ENCODE results near the gene RAB3GAP2.
"Not testable (repeated sequence)": the region's sequence is repeated elsewhere in the genome, so short reads cannot be mapped to it uniquely, and the experiment has no call there.

RAB3GAP2 gene

DNA sequence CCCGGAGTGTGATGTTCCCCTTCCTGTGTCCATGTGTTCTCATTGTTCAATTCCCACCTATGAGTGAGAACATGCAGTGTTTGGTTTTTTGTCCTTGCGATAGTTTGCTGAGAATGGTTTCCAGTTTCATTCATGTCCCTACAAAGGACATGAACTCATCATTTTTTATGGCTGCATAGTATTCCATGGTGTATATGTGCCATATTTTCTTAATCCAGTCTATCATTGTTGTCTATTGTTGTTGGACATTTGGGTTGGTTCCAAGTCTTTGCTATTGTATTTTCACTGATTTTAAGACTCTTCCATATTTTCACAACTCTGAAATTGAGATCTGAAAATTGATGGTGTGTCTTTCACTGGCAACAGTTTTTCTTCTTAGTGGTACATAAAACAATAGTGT lies 67.5 kb downstream of the RAB3GAP2 start:
- WGBS, 2 donors (ENCODE audit: extremely low coverage in 2 of 2, insufficient read length in 2 of 2, insufficient replicate concordance in 1 of 2): no CpG with 5 or more reads among the region's 2 CpGs
- DNase-seq (ENCODE audit: low spot score); H3K14ac ChIP-seq (ENCODE audit: low read length): not testable (repeated sequence)

DNA sequence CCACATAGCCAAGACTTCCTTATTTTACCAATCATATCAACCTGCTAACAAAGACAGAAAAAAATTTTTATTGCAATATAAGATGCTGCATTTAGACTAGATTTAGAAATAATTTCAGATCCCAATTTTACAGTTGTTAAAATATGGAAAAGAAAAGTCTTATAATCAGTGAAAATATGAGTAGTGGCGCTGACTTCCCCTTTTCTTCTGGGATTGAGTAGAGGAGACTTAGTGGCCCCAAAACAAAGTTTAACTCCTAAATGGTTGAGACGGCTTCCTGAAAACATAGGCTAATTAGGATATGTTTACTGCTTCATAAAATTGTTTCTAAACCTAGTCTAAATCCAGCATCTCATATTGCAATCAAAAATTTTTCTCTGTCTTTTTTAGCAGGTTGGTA lies 68.4 kb downstream of the RAB3GAP2 start:
- WGBS, 2 donors (ENCODE audit: extremely low coverage in 2 of 2, insufficient read length in 2 of 2, insufficient replicate concordance in 1 of 2): no CpG with 5 or more reads among the region's 2 CpGs
- H3K79me1 ChIP-seq (ENCODE audit: low read depth, low read length): no peaks in the 10 kb centered on the region
- no peak overlapping the region for H2BK12ac ChIP-seq (ENCODE audit: low read length)
- H3K9me3 ChIP-seq (replicated peaks in 1 of 2; ENCODE audit: control insufficient read depth in 2 of 2, insufficient read depth in 1 of 2, low read depth in 1 of 2, low read length in 2 of 2): peaks cover 0 to 5% of the 10 kb centered on the region in 2 donors
- no peak overlapping the region for H3K27ac ChIP-seq (replicated peaks; ENCODE audit: low read length)
- no peaks in the 10 kb centered on the region for H3K4me1 ChIP-seq (ENCODE audit: control insufficient read depth in 2 of 2, insufficient read depth in 1 of 2, low read depth in 1 of 2, low read length in 2 of 2)
- H2BK15ac ChIP-seq (ENCODE audit: low read length): no peak overlapping the region
- H3K4ac ChIP-seq (ENCODE audit: low read length): no peak overlapping the region
- H4K91ac ChIP-seq (ENCODE audit: low read depth, low read length, poor library complexity): no peak overlapping the region
- no peak overlapping the region for H3K4me2 ChIP-seq (ENCODE audit: insufficient read depth, low read length, poor library complexity, severe bottlenecking)
- peaks cover 6 to 91% of the 10 kb centered on the region in 2 donors for H3K36me3 ChIP-seq (replicated peaks in 1 of 2; ENCODE audit: control insufficient read depth in 2 of 2, insufficient read depth in 2 of 2, low read length in 2 of 2)
- no peaks in the 10 kb centered on the region for H3K27me3 ChIP-seq (ENCODE audit: control insufficient read depth in 3 of 3, insufficient read depth in 3 of 3, low read depth in 1 of 3, low read length in 3 of 3)
- no peak overlapping the region for H3K4me3 ChIP-seq (ENCODE audit: low read length in 2 of 2)
- no peak overlapping the region for H3K9ac ChIP-seq (ENCODE audit: low read depth, low read length, poor library complexity)
- H2BK5ac ChIP-seq (ENCODE audit: low read length): no peak overlapping the region
- no peak for DNase-seq (ENCODE audit: low spot score)
- no peak overlapping the region for H4K8ac ChIP-seq (ENCODE audit: low read depth, low read length)
- H3K14ac ChIP-seq (ENCODE audit: low read length): no peak overlapping the region
- no peak overlapping the region for H2AFZ ChIP-seq (ENCODE audit: low read length)
- no peak overlapping the region for H2BK120ac ChIP-seq (ENCODE audit: low read depth, low read length)
- H2AK5ac ChIP-seq (ENCODE audit: low read depth, low read length): no peak overlapping the region
- H3K23ac ChIP-seq (ENCODE audit: low read depth, low read length, poor library complexity): no peak overlapping the region
- H3K18ac ChIP-seq (ENCODE audit: low read length): no peak overlapping the region

More for the DNA sequence above, 67.5 kb downstream of the RAB3GAP2 start:
- not testable (repeated sequence) for H3K27me3 ChIP-seq (ENCODE audit: control insufficient read depth in 3 of 3, insufficient read depth in 3 of 3, low read depth in 1 of 3, low read length in 3 of 3); H4K91ac ChIP-seq (ENCODE audit: low read depth, low read length, poor library complexity); H2AK5ac ChIP-seq (ENCODE audit: low read depth, low read length); H3K4me3 ChIP-seq (ENCODE audit: low read length in 2 of 2); H2BK5ac ChIP-seq (ENCODE audit: low read length); H4K8ac ChIP-seq (ENCODE audit: low read depth, low read length); H2BK15ac ChIP-seq (ENCODE audit: low read length); H3K4me1 ChIP-seq (ENCODE audit: control insufficient read depth in 2 of 2, insufficient read depth in 1 of 2, low read depth in 1 of 2, low read length in 2 of 2); H3K9ac ChIP-seq (ENCODE audit: low read depth, low read length, poor library complexity); H3K23ac ChIP-seq (ENCODE audit: low read depth, low read length, poor library complexity); H3K4me2 ChIP-seq (ENCODE audit: insufficient read depth, low read length, poor library complexity, severe bottlenecking); H3K27ac ChIP-seq (replicated peaks; ENCODE audit: low read length); H3K79me1 ChIP-seq (ENCODE audit: low read depth, low read length); H3K4ac ChIP-seq (ENCODE audit: low read length); H2BK120ac ChIP-seq (ENCODE audit: low read depth, low read length); H2BK12ac ChIP-seq (ENCODE audit: low read length); H2AFZ ChIP-seq (ENCODE audit: low read length); H3K9me3 ChIP-seq (replicated peaks in 1 of 2; ENCODE audit: control insufficient read depth in 2 of 2, insufficient read depth in 1 of 2, low read depth in 1 of 2, low read length in 2 of 2); H3K18ac ChIP-seq (ENCODE audit: low read length)
- H3K36me3 ChIP-seq (replicated peaks in 1 of 2; ENCODE audit: control insufficient read depth in 2 of 2, insufficient read depth in 2 of 2, low read length in 2 of 2): peaks cover 6 to 89% of the 10 kb centered on the region in 2 donors

DNA sequence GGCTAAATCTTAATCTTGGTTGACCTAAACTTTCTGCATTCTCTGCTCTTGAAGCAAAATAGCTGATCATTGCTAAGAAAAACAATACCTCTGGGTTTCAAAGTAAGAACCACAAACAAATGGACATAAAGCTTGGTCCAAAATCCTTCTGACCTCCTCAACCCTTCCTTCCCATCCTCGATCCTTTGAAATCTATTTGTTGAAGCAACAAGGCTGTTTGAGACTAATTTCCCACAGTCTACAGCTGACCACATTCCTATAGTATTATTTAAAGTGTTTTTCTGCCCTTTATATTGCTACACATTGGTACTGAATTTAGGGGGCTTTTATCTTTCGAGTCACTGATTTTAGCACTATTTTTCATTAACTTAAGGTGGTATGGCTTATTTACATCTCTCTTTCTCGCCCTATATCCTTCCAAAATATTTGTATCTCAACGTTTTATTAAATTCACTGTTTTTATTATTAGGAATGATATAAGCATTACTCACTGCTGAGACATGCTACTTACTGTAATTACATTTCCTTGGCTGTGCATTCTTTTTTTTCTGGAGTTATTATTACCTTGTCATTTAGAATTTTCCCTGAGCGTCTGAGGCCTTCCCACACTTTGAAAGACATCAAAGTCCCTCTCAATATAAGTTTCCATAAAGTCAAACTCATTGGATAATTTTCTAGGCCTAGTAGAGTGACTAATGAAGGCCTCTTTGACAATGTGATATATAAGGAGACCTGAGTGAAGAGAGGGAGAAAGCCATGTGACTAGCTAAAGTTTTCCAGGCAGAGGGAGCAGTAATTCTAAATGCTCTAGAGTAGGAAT lies 73.9 kb downstream of the RAB3GAP2 start:
- Histone ChIP-seq H4K8ac (ENCODE audit: low read depth, low read length) (no peak overlapping the region), H3K23ac (ENCODE audit: low read depth, low read length, poor library complexity) (no peak overlapping the region), H3K9me3 (replicated peaks in 1 of 2; ENCODE audit: control insufficient read depth in 2 of 2, insufficient read depth in 1 of 2, low read depth in 1 of 2, low read length in 2 of 2) (no peaks in the 10 kb centered on the region), H2AK5ac (ENCODE audit: low read depth, low read length) (no peak overlapping the region), H3K27me3 (ENCODE audit: control insufficient read depth in 3 of 3, insufficient read depth in 3 of 3, low read depth in 1 of 3, low read length in 3 of 3) (no peaks in the 10 kb centered on the region), H3K4me2 (ENCODE audit: insufficient read depth, low read length, poor library complexity, severe bottlenecking) (no peak overlapping the region), H3K4me3 (ENCODE audit: low read length in 2 of 2) (no peak overlapping the region), H3K18ac (ENCODE audit: low read length) (no peak overlapping the region), H2BK5ac (ENCODE audit: low read length) (no peak overlapping the region), H3K9ac (ENCODE audit: low read depth, low read length, poor library complexity) (no peak overlapping the region), H3K14ac (ENCODE audit: low read length) (no peak overlapping the region), H2BK12ac (ENCODE audit: low read length) (no peak overlapping the region), H3K79me1 (ENCODE audit: low read depth, low read length) (no peaks in the 10 kb centered on the region), H2BK15ac (ENCODE audit: low read length) (no peak overlapping the region), H3K4ac (ENCODE audit: low read length) (no peak overlapping the region), H2AFZ (ENCODE audit: low read length) (no peak overlapping the region), H3K4me1 (ENCODE audit: control insufficient read depth in 2 of 2, insufficient read depth in 1 of 2, low read depth in 1 of 2, low read length in 2 of 2) (no peaks in the 10 kb centered on the region), H4K91ac (ENCODE audit: low read depth, low read length, poor library complexity) (no peak overlapping the region), H3K36me3 (replicated peaks in 1 of 2; ENCODE audit: control insufficient read depth in 2 of 2, insufficient read depth in 2 of 2, low read length in 2 of 2) (peaks cover 1 to 94% of the 10 kb centered on the region in 2 donors), H2BK120ac (ENCODE audit: low read depth, low read length) (no peak overlapping the region), H3K27ac (replicated peaks; ENCODE audit: low read length) (no peak overlapping the region)
- WGBS, 2 donors (ENCODE audit: extremely low coverage in 2 of 2, insufficient read length in 2 of 2, insufficient replicate concordance in 1 of 2): no CpG with 5 or more reads among the region's 5 CpGs
- no peak for DNase-seq (ENCODE audit: low spot score)

DNA sequence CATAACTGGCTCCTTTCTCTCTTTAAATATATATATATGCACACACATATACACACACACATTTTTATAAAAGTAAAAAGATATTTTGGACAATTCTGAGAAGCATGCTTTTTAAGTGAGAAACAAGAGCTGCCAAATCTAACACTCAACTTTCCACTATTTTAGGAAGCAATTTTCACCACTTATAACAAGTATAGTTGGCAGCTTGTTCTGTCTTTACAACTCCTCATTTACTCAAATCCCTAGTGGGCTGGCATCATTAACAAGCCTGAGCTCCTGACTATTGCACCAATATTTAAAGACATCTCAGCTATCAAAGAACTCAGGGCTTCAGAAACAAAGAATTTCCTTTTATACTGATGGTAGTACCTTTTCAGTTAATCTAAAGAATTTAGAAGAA lies 76.6 kb downstream of the RAB3GAP2 start:
- Histone ChIP-seq H3K27me3 (ENCODE audit: control insufficient read depth in 3 of 3, insufficient read depth in 3 of 3, low read depth in 1 of 3, low read length in 3 of 3) (no peaks in the 10 kb centered on the region), H4K8ac (ENCODE audit: low read depth, low read length) (no peak overlapping the region), H3K18ac (ENCODE audit: low read length) (no peak overlapping the region), H2BK5ac (ENCODE audit: low read length) (no peak overlapping the region), H3K4me3 (ENCODE audit: low read length in 2 of 2) (no peak overlapping the region), H3K23ac (ENCODE audit: low read depth, low read length, poor library complexity) (no peak overlapping the region), H2BK12ac (ENCODE audit: low read length) (no peak overlapping the region), H3K79me1 (ENCODE audit: low read depth, low read length) (no peaks in the 10 kb centered on the region), H3K36me3 (replicated peaks in 1 of 2; ENCODE audit: control insufficient read depth in 2 of 2, insufficient read depth in 2 of 2, low read length in 2 of 2) (peaks cover 9 to 93% of the 10 kb centered on the region in 2 donors), H3K4me2 (ENCODE audit: insufficient read depth, low read length, poor library complexity, severe bottlenecking) (no peak overlapping the region), H3K4ac (ENCODE audit: low read length) (no peak overlapping the region), H4K91ac (ENCODE audit: low read depth, low read length, poor library complexity) (no peak overlapping the region), H2BK120ac (ENCODE audit: low read depth, low read length) (no peak overlapping the region), H2AFZ (ENCODE audit: low read length) (no peak overlapping the region), H3K9ac (ENCODE audit: low read depth, low read length, poor library complexity) (no peak overlapping the region), H3K9me3 (replicated peaks in 1 of 2; ENCODE audit: control insufficient read depth in 2 of 2, insufficient read depth in 1 of 2, low read depth in 1 of 2, low read length in 2 of 2) (no peaks in the 10 kb centered on the region), H2BK15ac (ENCODE audit: low read length) (no peak overlapping the region), H3K4me1 (ENCODE audit: control insufficient read depth in 2 of 2, insufficient read depth in 1 of 2, low read depth in 1 of 2, low read length in 2 of 2) (no peaks in the 10 kb centered on the region), H2AK5ac (ENCODE audit: low read depth, low read length) (no peak overlapping the region), H3K14ac (ENCODE audit: low read length) (no peak overlapping the region), H3K27ac (replicated peaks; ENCODE audit: low read length) (no peak overlapping the region)
- DNase-seq (ENCODE audit: low spot score): no peak
